Measurements from ENCODE around the gene ZHX3.

DNA sequence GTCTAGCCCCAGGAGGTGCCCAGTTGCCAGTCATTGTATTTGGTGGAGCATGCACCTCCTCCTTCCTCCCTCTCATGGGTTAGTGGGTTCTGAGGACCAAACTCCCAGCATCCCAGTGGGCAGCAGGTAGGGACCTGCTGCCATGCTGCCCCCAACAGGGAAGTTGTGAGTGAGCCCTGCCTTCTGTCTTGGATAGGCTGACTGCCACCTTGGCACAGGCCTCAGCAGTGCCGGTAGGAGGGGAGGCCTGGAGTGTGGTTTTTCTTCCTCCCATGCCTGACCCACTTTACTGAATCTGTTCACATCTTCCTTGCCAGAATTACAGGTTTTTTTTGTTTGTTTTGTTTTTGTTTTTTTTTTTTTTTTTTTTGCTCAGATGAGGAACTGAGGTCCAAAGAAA, 155.6 kb downstream of the ZHX3 start:
- TF ChIP-seq, protein P1, sequence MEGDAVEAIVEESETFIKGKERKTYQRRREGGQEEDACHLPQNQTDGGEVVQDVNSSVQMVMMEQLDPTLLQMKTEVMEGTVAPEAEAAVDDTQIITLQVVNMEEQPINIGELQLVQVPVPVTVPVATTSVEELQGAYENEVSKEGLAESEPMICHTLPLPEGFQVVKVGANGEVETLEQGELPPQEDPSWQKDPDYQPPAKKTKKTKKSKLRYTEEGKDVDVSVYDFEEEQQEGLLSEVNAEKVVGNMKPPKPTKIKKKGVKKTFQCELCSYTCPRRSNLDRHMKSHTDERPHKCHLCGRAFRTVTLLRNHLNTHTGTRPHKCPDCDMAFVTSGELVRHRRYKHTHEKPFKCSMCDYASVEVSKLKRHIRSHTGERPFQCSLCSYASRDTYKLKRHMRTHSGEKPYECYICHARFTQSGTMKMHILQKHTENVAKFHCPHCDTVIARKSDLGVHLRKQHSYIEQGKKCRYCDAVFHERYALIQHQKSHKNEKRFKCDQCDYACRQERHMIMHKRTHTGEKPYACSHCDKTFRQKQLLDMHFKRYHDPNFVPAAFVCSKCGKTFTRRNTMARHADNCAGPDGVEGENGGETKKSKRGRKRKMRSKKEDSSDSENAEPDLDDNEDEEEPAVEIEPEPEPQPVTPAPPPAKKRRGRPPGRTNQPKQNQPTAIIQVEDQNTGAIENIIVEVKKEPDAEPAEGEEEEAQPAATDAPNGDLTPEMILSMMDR (conservative IDR thresholded peaks at IDR 0.05 in 1 of 2, IDR thresholded peaks at IDR 0.05 in 1 of 2; ENCODE audit: low read depth in 1 of 2, low read length in 2 of 2): no peak
- TF ChIP-seq EZH2 (IDR thresholded peaks at IDR 0.05; ENCODE audit: low read length, missing control alignments): no peak
